Measurements from ENCODE around the gene SIGLEC6. TPM values are rescaled to one million over a fixed set of nuclear protein-coding genes. Genes with fewer than 3 reads are reported as not detected.

SIGLEC6 gene
- polyA plus RNA-seq, 1 experiment, result not detected

DNA sequence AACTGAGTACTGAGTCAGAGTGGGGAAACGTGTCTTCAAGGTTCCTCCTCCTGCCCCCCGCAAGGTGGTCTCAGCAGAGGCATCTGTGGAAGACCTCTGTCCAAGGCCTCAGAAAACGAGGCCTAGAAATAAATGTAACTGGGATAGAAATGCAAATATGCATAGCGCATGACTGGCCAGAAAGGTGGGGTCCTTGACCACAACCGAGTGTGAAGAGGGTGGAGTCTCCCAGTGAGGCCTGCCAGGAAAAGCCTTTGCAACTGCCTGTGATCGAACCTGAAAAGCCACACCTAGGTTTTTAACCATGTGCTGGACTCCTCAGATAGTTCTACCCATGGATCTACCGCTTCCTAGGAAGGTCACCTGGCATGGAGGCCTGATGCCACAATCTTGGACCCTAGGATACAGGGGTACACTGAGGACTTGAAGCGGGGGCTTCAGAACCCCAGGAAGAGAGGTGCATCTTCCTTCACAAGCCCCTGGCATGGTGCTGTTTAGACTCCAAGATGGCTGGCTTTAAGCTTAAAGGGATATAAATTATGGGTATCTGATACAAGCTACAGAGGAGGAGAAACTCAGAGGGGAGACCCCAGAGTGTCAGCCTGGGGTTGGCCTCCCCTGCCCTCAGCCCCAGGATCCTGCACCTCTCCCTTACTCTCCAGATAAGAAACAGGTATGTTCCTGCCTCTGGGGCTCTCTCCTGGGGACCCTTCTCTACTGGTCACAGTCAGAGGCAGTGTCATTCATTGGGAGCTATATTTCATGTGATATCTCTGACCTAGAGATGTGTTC, 18.3 kb upstream of the SIGLEC6 start:
- CTCF ChIA-PET, result no interaction called here
- TF ChIP-seq CTCF (IDR thresholded peaks at IDR 0.05; ENCODE audit: low read depth, low read length), result no peak
- Histone ChIP-seq H3K27me3 (ENCODE audit: control insufficient read depth, insufficient read depth, low read length) (no peaks in the 10 kb centered on the region), H3K4me3 (ENCODE audit: low read depth, low read length) (no peak overlapping the region), H3K27ac (ENCODE audit: low read depth, low read length) (no peak overlapping the region), H3K9me3 (ENCODE audit: control insufficient read depth, insufficient read depth, low read length) (no peaks in the 10 kb centered on the region)
- POLR2A ChIA-PET, result no interaction called here
- DNase-seq (ENCODE audit: low read depth, low spot score), result no peak

- no peak overlapping the region for H3K4me3 ChIP-seq (ENCODE audit: low read depth, low read length)
- no peak overlapping the region for H3K27ac ChIP-seq (ENCODE audit: low read depth, low read length)
- H3K27me3 ChIP-seq (ENCODE audit: control insufficient read depth, insufficient read depth, low read length), result no peaks in the 10 kb centered on the region
- H3K9me3 ChIP-seq (ENCODE audit: control insufficient read depth, insufficient read depth, low read length), result no peaks in the 10 kb centered on the region
- CTCF ChIA-PET, result no interaction called here
- no peak for DNase-seq (ENCODE audit: low read depth, low spot score)
- no peak for TF ChIP-seq CTCF (IDR thresholded peaks at IDR 0.05; ENCODE audit: low read depth, low read length)
- POLR2A ChIA-PET, result no interaction called here
These were observed 17.4 kb upstream of the SIGLEC6 start for GRCh38 chr19:51548891-51549305.

GRCh38 chr19:51548213-51548651, 16.8 kb upstream of the SIGLEC6 start:
- TF ChIP-seq CTCF (IDR thresholded peaks at IDR 0.05; ENCODE audit: low read depth, low read length), result no peak
- no peaks in the 10 kb centered on the region for H3K9me3 ChIP-seq (ENCODE audit: control insufficient read depth, insufficient read depth, low read length)
- H3K4me3 ChIP-seq (ENCODE audit: low read depth, low read length), result no peak overlapping the region
- no peak overlapping the region for H3K27ac ChIP-seq (ENCODE audit: low read depth, low read length)
- no peak for DNase-seq (ENCODE audit: low read depth, low spot score)
- H3K27me3 ChIP-seq (ENCODE audit: control insufficient read depth, insufficient read depth, low read length), result no peaks in the 10 kb centered on the region
- ChIA-PET CTCF (no interaction called here), POLR2A (no interaction called here)

DNA sequence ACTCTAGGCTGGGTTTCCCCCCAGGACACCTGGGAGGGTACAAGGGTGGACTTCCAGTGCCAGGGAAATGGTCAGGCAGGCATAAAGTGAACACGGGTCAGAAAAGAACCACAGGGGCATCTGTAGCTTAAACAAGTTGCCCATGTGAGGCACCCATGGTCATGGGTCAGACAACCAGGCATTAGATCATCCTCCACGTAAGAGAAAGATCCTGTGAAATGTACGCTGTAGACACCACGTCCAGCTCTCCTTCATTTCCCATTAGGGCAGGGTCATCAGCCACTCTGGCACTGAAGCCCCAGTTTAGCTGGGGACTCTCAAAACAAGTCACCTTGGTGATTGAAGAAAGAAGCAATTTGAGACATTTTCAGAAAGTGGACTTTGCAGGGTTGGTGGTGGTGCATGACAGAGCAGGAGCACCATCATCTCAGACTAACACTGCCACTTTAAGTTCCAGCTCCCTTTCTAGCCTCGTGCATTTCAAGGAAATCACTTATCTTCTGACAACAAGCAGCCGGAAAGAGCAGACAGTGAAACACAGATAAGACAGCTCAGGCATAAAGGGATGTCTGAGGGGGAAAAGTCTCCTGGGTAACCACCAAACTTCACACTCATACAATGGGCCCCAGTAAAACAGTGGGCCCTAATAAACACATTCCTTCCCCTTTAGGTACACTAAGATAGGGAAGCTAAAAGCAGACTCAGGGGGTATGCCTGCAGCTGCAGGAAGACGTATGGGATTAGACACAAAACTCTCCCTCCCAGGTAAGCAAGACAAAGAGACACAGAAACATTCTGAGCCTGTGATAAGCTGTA, 16.1 kb upstream of the SIGLEC6 start:
- H3K4me3 ChIP-seq (ENCODE audit: low read depth, low read length), result no peak overlapping the region
- POLR2A ChIA-PET, result no interaction called here
- CTCF ChIA-PET, result no interaction called here
- H3K27me3 ChIP-seq (ENCODE audit: control insufficient read depth, insufficient read depth, low read length), result no peaks in the 10 kb centered on the region
- no peak for TF ChIP-seq CTCF (IDR thresholded peaks at IDR 0.05; ENCODE audit: low read depth, low read length)
- H3K27ac ChIP-seq (ENCODE audit: low read depth, low read length), result no peak overlapping the region
- H3K9me3 ChIP-seq (ENCODE audit: control insufficient read depth, insufficient read depth, low read length), result no peaks in the 10 kb centered on the region
- no peak for DNase-seq (ENCODE audit: low read depth, low spot score)

Measured in AG04450 (cell line).